ENCODE results near the gene REXO4. TPM values are rescaled to one million over a fixed set of nuclear protein-coding genes. Genes with fewer than 3 reads are reported as not detected.
A peak's percentile ranks its signal among the peaks of the same experiment; 100 is the strongest.

Gene REXO4
- total and polyA plus RNA-seq, 2 experiments from 2014 or later = 31.1 to 36.3 TPM

- peaks cover 16% of the 10 kb centered on the region for H3K27me3 Mint-ChIP-seq (ENCODE audit: insufficient read depth, low read depth, poor library complexity)
- Histone ChIP-seq H3K4me2 (no peak overlapping the region), H3K79me2 (replicated peaks; ENCODE audit: insufficient read depth) (peaks cover 22% of the 10 kb centered on the region), H3K4me3 (no peak overlapping the region), H3F3A (replicated peaks; ENCODE audit: low read depth) (peaks cover 10% of the 10 kb centered on the region), H3K36me3 (ENCODE audit: insufficient read depth) (no peaks in the 10 kb centered on the region), H3K4me1 (ENCODE audit: insufficient read depth) (peaks cover 7% of the 10 kb centered on the region), H3K27ac (ENCODE audit: low read depth) (0 out of 2 replicates have a peak overlapping the region, but pooled peaks have one; percentile 39), H4K20me1 (replicated peaks; ENCODE audit: insufficient read depth) (peaks cover 5% of the 10 kb centered on the region; the same call in 1 of the 2 replicates), H2AFZ (no peak overlapping the region), H3K9me2 (ENCODE audit: insufficient read depth) (no peaks in the 10 kb centered on the region), H3K27me3 (ENCODE audit: insufficient read depth) (no peaks in the 10 kb centered on the region)
- TF ChIP-seq CREB1 (CRISPR knock-in tag; IDR thresholded peaks at IDR 0.05; ENCODE audit: low read depth) (no peak), ZNF114 (CRISPR knock-in tag; IDR thresholded peaks at IDR 0.05) (no peak), EZH2 (IDR thresholded peaks at IDR 0.05; ENCODE audit: low read depth, unreplicated experiment) (no peak), NANOG (IDR thresholded peaks at IDR 0.05; ENCODE audit: borderline replicate concordance) (no peak), ETS1 (IDR thresholded peaks at IDR 0.05) (no peak), ZNF462 (CRISPR knock-in tag; IDR thresholded peaks at IDR 0.05) (no peak), JUNB (IDR thresholded peaks at IDR 0.05; ENCODE audit: unreplicated experiment) (no peak), ZNF331 (CRISPR knock-in tag; IDR thresholded peaks at IDR 0.05; ENCODE audit: low read depth) (no peak), CTCF (conservative IDR thresholded peaks at IDR 0.05; ENCODE audit: low read depth in 2 of 2) (no peak), POLR2AphosphoS5 (IDR thresholded peaks at IDR 0.05; ENCODE audit: low read depth) (no peak), REST (IDR thresholded peaks at IDR 0.05; ENCODE audit: unreplicated experiment) (no peak), EZH2phosphoT487 (IDR thresholded peaks at IDR 0.05; ENCODE audit: unreplicated experiment) (no peak), STAT1 (IDR thresholded peaks at IDR 0.05; ENCODE audit: unreplicated experiment) (no peak)
- H3K27ac Mint-ChIP-seq = no peak overlapping the region
- H3K4me1 Mint-ChIP-seq = peaks cover 35% of the 10 kb centered on the region
- peak; percentile 62 for DNase-seq (ENCODE audit: low spot score)
- no peak overlapping the region; the same call in 2 of the 3 replicates for H3K4me3 Mint-ChIP-seq
- no peak for ATAC-seq
- H3K36me3 Mint-ChIP-seq (ENCODE audit: low read depth) = peaks cover 11% of the 10 kb centered on the region
- H3K9me3 Mint-ChIP-seq = peaks cover 8% of the 10 kb centered on the region; the same call in 1 of the 3 replicates
These were observed 2.6 kb upstream of the REXO4 start for GRCh38 chr9:133420392-133420827.

All from GM23338 (cell line).